ENCODE measurements around the gene PER1. TPM values are rescaled to one million over a fixed set of nuclear protein-coding genes. Genes with fewer than 3 reads are reported as not detected.
A peak's percentile ranks its signal among the peaks of the same experiment; 100 is the strongest.

Gene PER1
- total RNA-seq, 1 experiment from 2014 or later: 36.5 TPM

DNA sequence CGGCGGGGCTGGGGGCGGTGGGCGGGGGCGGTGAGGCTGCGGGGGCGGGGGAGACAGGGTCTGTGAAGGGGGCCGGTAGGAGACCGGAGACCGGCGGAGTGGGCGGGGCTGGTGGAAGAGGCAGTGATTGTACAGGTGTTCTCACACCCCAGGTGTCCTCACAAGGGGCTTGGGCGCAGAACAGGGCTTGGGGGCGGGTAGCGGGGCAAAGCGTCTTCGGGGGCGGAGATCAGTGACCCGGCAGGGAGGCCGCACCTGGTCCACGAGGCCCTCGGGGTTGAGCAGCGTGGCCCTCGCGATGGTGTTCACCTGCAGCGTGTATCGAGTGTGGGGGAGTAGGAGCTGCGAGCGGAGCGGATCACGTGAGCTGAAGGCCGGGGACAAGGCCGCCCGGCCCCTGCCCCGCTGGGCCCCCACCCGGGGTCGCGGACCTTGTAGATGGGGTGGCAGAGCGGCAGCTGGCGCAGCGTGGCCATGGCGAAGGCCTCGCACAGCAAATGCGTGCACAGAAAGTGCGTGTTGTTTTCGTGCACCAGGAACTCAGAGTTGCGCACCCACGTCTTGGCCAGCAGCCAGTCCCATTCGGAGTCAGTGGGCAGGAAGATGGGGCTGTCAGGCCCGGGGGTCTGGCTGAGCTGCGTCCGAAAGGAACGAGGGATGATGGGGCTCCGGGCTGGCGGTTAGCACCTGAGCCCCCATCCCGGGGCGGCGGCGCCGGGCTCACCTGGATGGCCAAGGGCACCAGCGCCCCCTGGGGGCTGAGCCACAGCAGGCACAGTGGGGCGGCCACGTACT is 42.3 kb downstream of the PER1 start:
- no peaks in the 10 kb centered on the region for H3K9me3 ChIP-seq (ENCODE audit: control insufficient read depth, low read depth, low read length)
- H3K23ac ChIP-seq (ENCODE audit: insufficient read length, low read depth, low read length): no peak overlapping the region
- no peaks in the 10 kb centered on the region for H4K20me1 ChIP-seq (ENCODE audit: control insufficient read depth, insufficient read depth, insufficient read length)
- Mint-ChIP-seq H3K27ac (no peak overlapping the region), H3K36me3 (ENCODE audit: insufficient read depth in 1 of 3, low read depth in 3 of 3) (no peaks in the 10 kb centered on the region), H3K4me1 (peaks cover 10 to 11% of the 10 kb centered on the region in 2 experiments), H3K4me3 (peak overlapping the region; percentile 73 to 81), H3K27me3 (ENCODE audit: low read depth) (peaks cover 82% of the 10 kb centered on the region), H3K9me3 (no peaks in the 10 kb centered on the region)
- no peak overlapping the region for H2BK15ac ChIP-seq (ENCODE audit: low read depth, low read length)
- H3K18ac ChIP-seq (ENCODE audit: insufficient read length, low read depth, low read length): no peak overlapping the region
- H2AFZ ChIP-seq (ENCODE audit: low read length): no peak overlapping the region
- H3K79me2 ChIP-seq (ENCODE audit: insufficient read depth, low read length): no peaks in the 10 kb centered on the region
- no peak overlapping the region for H2BK5ac ChIP-seq (ENCODE audit: insufficient read length, low read length)
- peak overlapping the region; percentile 21 for H3K9ac ChIP-seq (ENCODE audit: extremely low read depth, insufficient read length, low read length)
- peak; percentile 92 for DNase-seq
- H3T11ph ChIP-seq (ENCODE audit: low read length): no peak overlapping the region
- no peak overlapping the region for H3K27ac ChIP-seq (ENCODE audit: insufficient read length, low read depth, low read length)
- H3K4me2 ChIP-seq (ENCODE audit: insufficient read depth, insufficient read length, low read length): peak overlapping the region; percentile 92
- H3K4me1 ChIP-seq (ENCODE audit: insufficient read depth, low read length): no peaks in the 10 kb centered on the region
- H2BK120ac ChIP-seq (ENCODE audit: low read depth, low read length, poor library complexity, severe bottlenecking): no peak overlapping the region
- no peak overlapping the region for H4K8ac ChIP-seq (replicated peaks; ENCODE audit: insufficient read length, low read depth, low read length)
- TF ChIP-seq, protein P1, sequence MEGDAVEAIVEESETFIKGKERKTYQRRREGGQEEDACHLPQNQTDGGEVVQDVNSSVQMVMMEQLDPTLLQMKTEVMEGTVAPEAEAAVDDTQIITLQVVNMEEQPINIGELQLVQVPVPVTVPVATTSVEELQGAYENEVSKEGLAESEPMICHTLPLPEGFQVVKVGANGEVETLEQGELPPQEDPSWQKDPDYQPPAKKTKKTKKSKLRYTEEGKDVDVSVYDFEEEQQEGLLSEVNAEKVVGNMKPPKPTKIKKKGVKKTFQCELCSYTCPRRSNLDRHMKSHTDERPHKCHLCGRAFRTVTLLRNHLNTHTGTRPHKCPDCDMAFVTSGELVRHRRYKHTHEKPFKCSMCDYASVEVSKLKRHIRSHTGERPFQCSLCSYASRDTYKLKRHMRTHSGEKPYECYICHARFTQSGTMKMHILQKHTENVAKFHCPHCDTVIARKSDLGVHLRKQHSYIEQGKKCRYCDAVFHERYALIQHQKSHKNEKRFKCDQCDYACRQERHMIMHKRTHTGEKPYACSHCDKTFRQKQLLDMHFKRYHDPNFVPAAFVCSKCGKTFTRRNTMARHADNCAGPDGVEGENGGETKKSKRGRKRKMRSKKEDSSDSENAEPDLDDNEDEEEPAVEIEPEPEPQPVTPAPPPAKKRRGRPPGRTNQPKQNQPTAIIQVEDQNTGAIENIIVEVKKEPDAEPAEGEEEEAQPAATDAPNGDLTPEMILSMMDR (conservative IDR thresholded peaks at IDR 0.05): peak; percentile 96
- no peak overlapping the region for H3K14ac ChIP-seq (ENCODE audit: insufficient read depth, low read length)
- H2BK12ac ChIP-seq (ENCODE audit: insufficient read length, low read depth, low read length): no peak overlapping the region
- no CpG with 5 or more reads among the region's 63 CpGs for WGBS (ENCODE audit: extremely low coverage, insufficient read length, low lambda C conversion rate)
- H3K27me3 ChIP-seq (ENCODE audit: insufficient read depth, low read length): peaks cover 3% of the 10 kb centered on the region; the same call in 1 of the 2 replicates
- no peaks in the 10 kb centered on the region for H3K79me1 ChIP-seq (ENCODE audit: insufficient read depth, low read depth, low read length, poor library complexity, severe bottlenecking)
- no peak overlapping the region for H2BK20ac ChIP-seq (ENCODE audit: low read depth, low read length, poor library complexity, severe bottlenecking)
- no peak overlapping the region for H2AK5ac ChIP-seq (ENCODE audit: insufficient read length, low read length)
- peaks cover 6% of the 10 kb centered on the region for H3K23me2 ChIP-seq (ENCODE audit: insufficient read length, low read depth, low read length, poor library complexity, severe bottlenecking)
- no peak overlapping the region for H3K4ac ChIP-seq (ENCODE audit: low read depth, low read length)
- H3K56ac ChIP-seq (ENCODE audit: insufficient read length, low read depth, low read length): no peak overlapping the region
- H4K5ac ChIP-seq (ENCODE audit: insufficient read length, low read depth, low read length): no peak overlapping the region
- no peak overlapping the region for H4K91ac ChIP-seq (ENCODE audit: insufficient read length, low read depth, low read length)
